VCaP (cell line): ENCODE measurements around the gene PALMD.

ENCODE experiments used
- H3K27ac ChIP-seq: fragments of 450-650 bp; 2 replicates; pipeline ENCODE4 v1.5.1; 2017
- CTCF ChIP-seq: fragments of 450-650 bp; conservative IDR thresholded peaks from 2 replicates; pipeline ENCODE4 v1.5.1; 2017; ENCODE audit warnings: mild to moderate bottlenecking, moderate library complexity

The PALMD gene

DNA sequence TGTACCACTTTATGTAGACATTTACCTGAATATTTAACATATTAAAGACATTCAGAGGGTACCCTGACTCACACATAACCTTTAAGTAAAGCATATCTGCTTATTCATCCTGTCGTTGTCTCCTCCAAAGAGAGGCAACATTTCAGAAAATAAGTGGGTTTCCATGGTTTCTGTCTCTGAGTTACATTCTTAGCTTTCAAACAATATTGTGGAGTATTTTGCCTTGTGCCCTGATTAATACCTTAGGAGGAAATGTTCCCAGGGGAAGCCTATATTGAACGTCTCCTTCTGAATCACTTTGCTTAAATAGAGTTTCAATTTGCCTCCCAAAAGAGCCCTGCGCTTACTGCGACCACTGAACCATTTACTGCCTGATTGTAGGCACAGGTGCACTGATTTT lies 26.1 kb downstream of the PALMD start:
- H3K27ac ChIP-seq = no peak overlapping the region

GRCh38 chr1:99672530-99673213 lies 26.8 kb downstream of the PALMD start:
- no peak for TF ChIP-seq CTCF
- no peak overlapping the region for H3K27ac ChIP-seq

More for the DNA sequence above, 26.1 kb downstream of the PALMD start:
- TF ChIP-seq CTCF = no peak

DNA sequence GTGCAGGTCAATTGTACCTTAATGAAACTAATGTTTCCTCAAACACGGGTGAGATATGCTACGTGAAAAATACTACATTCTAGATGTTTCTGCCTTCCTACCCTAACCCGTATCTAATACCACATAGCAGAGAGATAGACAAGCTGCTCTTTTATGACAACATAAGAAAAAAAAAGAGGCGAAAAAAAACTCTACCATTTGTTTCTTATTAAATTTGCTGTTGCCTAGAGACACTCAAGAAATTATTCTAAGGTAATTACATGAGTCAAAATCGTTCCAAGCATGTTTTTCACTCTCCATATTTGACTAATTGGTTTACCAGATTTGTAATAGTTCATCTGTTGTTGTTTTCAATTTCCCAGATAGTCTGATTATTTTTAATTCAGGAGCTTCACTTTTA lies 27.4 kb downstream of the PALMD start:
- no peak for TF ChIP-seq CTCF
- H3K27ac ChIP-seq = no peak overlapping the region

DNA sequence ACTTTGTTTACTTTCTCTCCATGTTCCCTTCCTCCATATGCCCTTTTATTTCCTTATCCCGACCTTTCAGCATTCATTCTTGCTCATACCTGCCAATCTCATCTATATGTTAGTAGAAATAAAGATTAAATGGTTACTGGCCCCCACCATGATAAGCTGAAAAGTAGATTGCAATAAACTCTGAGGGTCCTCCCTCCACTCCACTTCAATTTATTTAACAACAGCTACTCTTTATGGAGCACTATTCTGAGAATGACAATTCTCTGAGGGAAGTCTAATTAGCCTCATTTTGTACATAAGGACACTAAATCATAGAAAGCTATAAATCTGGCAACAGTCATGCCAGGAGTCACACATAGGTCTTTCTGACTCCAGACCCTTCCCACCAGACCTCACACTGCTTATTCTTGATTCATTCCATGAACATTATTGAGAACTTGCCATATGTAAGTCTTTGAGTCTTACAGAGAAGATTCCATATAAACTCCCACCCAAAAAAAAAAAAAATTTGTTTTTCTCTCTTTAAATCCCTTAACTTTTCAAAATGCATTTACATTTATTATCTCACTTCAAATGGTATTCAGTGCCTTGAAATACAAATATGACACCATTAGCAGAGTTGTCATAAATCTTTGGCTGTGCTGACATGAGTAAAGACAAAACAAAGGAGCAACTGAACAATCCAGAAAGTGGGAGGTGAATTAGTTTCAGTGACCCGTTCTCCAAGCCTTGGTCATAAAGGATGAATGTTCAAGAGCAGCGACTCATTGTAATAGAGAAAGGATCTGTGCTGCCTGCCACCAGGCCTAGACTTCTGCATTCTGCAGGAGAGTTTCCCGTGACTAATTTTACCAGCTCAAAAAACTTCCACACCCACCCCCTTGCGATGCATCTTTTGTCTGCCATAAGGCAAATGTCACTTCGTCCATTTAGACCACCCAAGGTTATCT lies 28.5 kb downstream of the PALMD start:
- TF ChIP-seq CTCF = no peak
- no peak overlapping the region for H3K27ac ChIP-seq

GRCh38 chr1:99675292-99675691 lies 29.4 kb downstream of the PALMD start:
- no peak for TF ChIP-seq CTCF
- H3K27ac ChIP-seq = no peak overlapping the region

- no peak for TF ChIP-seq CTCF
- no peak overlapping the region for H3K27ac ChIP-seq
Observed at GRCh38 chr1:99675994-99676393, 30.1 kb downstream of the PALMD start.

DNA sequence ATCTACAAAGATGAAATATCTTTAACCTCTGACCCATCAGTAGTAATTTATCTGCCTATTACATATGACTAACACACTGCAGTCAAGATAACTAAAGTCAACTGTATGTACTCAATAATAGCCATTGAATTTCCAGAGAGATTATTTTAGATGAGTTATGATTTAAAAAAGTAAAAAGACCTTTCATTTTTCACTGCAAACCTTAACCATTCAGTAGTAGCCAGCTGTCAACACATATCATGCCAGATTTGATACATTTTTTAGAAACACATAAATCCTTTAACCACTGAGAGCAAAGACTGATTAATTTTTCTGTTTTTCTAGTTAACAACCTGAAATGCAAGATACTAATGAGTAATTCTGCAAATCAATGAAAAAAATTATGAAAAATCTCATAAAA lies 31.0 kb downstream of the PALMD start:
- no peak for TF ChIP-seq CTCF
- no peak overlapping the region for H3K27ac ChIP-seq
